Epidermal melanocyte (primary cell): Measurements from ENCODE around the gene SIVA1.

ENCODE experiments used
- DNase-seq: peaks from one replicate; pipeline ENCODE4 v3.0.0; 2011; ENCODE audit warnings: low spot score; ENCODE audit not compliant: insufficient read length

The SIVA1 gene

GRCh38 chr14:104770851-104771272 lies 17.9 kb downstream of the SIVA1 start:
- no peak for DNase-seq

DNA sequence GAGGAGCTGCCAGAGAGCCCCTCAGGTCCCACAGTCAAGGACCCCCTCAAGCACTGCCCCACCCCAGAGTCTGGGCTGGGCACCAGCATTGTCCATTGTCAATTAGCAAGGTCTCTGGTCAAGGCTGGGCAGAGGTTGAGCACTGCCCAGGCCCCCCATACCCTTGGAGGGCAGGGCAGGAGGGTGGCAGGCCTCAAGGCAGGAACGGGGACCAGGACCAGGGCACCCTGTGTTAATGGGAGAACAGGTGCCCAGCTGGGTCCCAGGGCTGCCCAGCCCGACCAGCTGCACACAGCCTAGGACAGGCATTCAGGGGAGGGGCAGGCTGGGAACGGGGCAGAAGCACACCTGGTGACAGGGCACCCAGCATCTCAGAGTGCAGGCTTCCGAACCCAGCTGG lies 18.4 kb downstream of the SIVA1 start:
- no peak for DNase-seq

GRCh38 chr14:104771918-104772706 lies 19.2 kb downstream of the SIVA1 start:
- DNase-seq: no peak

GRCh38 chr14:104772707-104773504 lies 20.0 kb downstream of the SIVA1 start:
- no peak for DNase-seq

- no peak for DNase-seq
Measured at GRCh38 chr14:104773505-104774452, 20.8 kb downstream of the SIVA1 start.

- DNase-seq: no peak
Measured at GRCh38 chr14:104774453-104775072, 21.6 kb downstream of the SIVA1 start.

- no peak for DNase-seq
Measured at GRCh38 chr14:104775073-104775489, 22.1 kb downstream of the SIVA1 start.

GRCh38 chr14:104776481-104776880 lies 23.5 kb downstream of the SIVA1 start:
- DNase-seq: no peak

- DNase-seq: no peak
Measured at GRCh38 chr14:104776961-104777807, 24.2 kb downstream of the SIVA1 start.

DNA sequence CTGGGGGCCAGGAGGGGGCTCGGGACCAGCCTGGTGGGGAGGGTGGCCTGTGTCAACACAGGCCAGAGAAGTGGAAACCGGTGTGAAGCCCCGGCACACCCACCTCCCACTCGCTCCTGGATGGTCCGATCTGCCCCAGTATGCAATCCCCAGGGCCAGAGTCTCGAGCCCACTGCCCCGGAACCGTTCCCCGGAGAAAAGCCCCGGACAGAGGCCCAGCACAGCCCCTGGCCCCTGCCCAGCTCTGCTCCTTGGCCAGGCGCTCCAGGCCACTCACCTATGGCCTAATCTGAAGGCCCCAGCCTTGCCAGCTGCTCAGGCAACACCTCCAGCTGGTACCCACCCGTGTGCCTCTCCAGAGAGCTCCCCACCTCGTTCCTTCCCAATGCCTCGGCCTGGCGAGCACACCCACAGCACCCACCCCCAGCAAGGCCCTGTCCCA lies 24.9 kb downstream of the SIVA1 start:
- no peak for DNase-seq

DNA sequence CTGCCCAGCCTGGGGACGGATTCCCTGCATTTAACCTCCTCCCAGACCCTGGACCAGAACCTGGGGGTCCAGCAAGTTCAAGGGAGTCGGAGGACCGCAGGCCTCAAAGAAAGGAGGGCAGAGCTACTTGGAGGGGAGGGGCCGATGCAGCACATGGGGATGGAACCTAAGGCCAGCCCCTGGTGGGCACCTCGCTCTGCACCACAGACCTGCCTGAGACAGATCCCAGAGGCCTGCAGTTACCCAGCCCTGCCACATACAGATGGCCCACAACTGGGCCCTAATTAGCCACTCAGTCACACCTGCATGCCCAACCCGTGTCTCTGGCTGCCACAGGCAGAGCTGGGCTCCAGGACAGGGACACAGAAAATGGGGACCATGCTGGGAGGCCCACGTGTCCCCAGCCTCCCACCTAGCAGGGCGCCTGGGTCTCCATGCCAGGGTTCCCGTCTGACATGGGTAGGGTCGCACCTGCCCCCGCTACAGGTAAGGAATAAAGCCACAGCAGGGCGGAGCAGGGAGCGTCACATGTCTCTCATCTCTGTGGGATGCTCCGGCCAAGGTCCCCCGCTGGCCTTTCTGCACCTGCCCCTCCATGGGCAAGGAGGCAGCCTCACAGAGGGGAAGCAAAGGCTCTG lies 25.9 kb downstream of the SIVA1 start:
- no peak for DNase-seq

DNA sequence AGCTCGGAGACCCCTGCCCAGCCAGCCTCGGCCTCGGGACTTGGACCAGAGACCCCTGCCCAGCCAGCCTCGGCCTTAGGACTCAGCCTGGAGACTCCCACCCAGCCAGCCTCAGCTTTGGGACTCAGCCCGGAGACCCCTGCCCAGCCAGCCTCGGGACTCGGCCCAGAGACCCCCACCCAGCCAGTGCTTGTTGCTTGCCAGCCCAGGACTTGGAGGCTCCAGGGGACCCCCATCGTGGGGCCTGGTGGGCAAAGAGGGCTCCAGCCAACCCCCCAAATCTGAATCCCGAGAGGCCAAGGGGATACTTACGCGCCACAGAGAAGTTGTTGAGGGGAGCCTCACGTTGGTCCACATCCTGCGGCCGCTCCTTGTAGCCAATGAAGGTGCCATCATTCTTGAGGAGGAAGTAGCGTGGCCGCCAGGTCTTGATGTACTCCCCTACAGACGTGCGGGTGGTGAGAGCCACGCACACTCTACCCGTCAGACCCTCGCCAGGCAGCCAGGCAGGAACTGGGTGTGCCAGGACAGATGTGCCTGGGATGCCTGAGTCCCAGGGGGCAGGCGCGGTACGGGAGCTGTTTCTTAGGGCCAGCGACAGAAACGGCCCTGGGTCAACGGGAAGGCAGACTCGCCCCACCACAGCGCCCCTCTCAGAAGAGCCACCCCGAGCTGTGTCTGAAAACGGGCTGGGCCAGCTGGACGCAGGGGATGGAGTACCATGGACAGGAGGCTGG lies 27.0 kb downstream of the SIVA1 start:
- no peak for DNase-seq

- no peak for DNase-seq
Measured at GRCh38 chr14:104780513-104781030, 27.6 kb downstream of the SIVA1 start.

DNA sequence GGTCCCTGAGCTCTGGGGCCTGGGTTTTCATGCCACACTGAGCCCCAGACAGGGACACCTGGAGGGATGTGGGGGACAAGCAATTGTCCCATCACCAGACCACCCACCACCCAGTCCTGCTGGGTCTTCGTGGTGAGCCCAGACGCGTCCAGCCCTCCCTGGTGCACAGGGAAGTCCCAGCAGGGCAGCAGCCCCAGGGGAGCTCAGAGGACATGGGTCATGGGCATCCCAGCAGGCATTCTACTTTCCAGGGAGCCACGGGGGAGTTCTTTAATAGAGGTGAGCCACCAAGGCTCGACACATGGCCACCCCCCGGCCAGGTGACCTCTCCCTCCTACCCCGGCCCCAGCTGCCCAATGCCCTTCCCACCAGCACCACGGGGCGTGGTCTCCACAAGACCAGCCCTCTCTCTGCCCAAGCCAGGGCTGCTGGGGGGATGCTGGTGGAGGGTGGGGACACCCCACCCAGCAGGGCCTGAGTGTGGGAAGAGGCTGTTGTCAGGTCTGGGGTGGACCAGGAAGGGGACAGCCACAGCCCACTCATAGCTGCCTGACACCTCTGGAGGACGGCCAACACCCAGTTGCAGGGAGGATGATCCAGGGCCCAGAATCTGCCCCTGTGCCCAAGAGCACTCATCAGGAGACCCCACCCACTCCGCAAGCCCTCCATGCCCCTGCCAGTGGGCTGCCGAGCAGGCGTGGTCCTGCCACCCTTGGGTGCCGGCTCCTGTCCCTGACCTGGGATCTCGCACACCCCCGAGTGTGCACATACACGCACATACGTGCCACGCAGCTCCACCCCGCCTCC lies 28.5 kb downstream of the SIVA1 start:
- no peak for DNase-seq

- DNase-seq: no peak
Measured at GRCh38 chr14:104782086-104782807, 29.3 kb downstream of the SIVA1 start.

GRCh38 chr14:104782808-104783139 lies 29.8 kb downstream of the SIVA1 start:
- no peak for DNase-seq

DNA sequence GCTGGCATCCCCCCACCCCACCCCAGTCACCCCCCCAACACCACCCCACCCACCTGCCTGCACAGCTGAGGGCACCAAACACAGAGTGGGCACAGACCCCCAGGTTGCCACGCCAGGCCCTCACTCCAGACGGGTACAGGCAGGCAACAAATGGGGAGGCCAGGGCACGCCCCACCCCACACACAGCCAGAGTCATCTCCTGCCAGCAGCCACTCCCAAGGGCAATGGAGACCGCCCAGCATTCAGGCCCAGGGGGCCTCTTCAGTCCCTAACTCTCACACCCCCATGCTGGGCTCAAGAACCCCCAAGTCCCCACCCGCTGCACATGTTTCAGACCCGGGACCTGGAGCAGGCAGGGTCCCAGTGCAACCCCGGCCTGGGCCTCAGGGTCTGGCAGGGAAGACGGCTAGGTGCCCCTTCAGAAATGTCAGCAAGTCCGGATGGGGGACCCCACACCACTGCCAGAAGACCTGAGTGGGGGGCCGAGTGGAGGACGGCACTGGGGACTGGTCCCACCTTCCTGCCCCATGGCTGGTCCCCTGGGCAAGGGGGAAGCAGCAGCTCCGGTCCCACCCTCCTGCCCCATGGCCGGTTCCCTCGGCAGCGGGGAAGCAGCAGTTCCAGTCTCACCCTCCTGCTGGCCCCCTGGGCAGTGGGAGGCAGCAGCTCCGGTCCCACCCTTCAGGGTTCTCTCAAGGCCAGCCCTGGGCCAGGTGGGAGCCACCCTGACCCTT lies 30.7 kb downstream of the SIVA1 start:
- DNase-seq: no peak
